GM12872 (cell line): ENCODE results near the gene DERL2.

ENCODE experiments used
- CTCF ChIP-seq: IDR thresholded peaks from 3 replicates; pipeline ENCODE4 v1.5.1; 2011; ENCODE audit warnings: low read depth, mild to moderate bottlenecking, low read length, moderate library complexity; ENCODE audit not compliant: insufficient read depth

DERL2 gene

GRCh38 chr17:5526821-5527598 is 41.0 kb upstream of the DERL2 start:
- no peak for TF ChIP-seq CTCF

GRCh38 chr17:5523249-5523648 is 37.3 kb upstream of the DERL2 start:
- no peak for TF ChIP-seq CTCF

- no peak for TF ChIP-seq CTCF
Measured at GRCh38 chr17:5522476-5522875, 36.5 kb upstream of the DERL2 start.

- no peak for TF ChIP-seq CTCF
Measured at GRCh38 chr17:5516060-5516792, 30.2 kb upstream of the DERL2 start.

- TF ChIP-seq CTCF: no peak
Measured at GRCh38 chr17:5514976-5515375, 29.0 kb upstream of the DERL2 start.

GRCh38 chr17:5513628-5514027 is 27.6 kb upstream of the DERL2 start:
- no peak for TF ChIP-seq CTCF

- TF ChIP-seq CTCF: no peak
Measured at GRCh38 chr17:5511401-5512225, 25.6 kb upstream of the DERL2 start.
